Endothelial cell of umbilical vein (primary cell): ENCODE measurements around the gene MPZL2.

Experiments used
- CTCF ChIP-seq, 2 donors: IDR thresholded peaks; 1 replicate in 1 of 2; 2 replicates in 1 of 2; pipeline ENCODE4 v1.5.1; 2011; ENCODE audit warnings: low read length in 2 of 2, mild to moderate bottlenecking in 2 of 2, moderate library complexity in 2 of 2, control low read depth in 1 of 2, inconsistent platforms in 1 of 2, low read depth in 1 of 2; ENCODE audit not compliant: insufficient read depth in 1 of 2; ENCODE audit errors: extremely low read depth in 1 of 2
- EZH2 ChIP-seq: IDR thresholded peaks from 2 replicates; pipeline ENCODE4 v1.6.1; 2012; ENCODE audit warnings: borderline replicate concordance, low read depth, mild to moderate bottlenecking, moderate library complexity, low read length, inconsistent platforms; ENCODE audit not compliant: severe bottlenecking
- FOS ChIP-seq: IDR thresholded peaks from 2 replicates; pipeline ENCODE4 v1.6.1; 2011; ENCODE audit warnings: mild to moderate bottlenecking, low read length, moderate library complexity, borderline replicate concordance; ENCODE audit not compliant: insufficient read depth
- MAX ChIP-seq: IDR thresholded peaks from 2 replicates; pipeline ENCODE4 v1.6.1; 2011; ENCODE audit not compliant: insufficient read depth, insufficient read length
- MYC ChIP-seq: IDR thresholded peaks from one replicate; pipeline ENCODE4 v1.6.1; 2011; ENCODE audit warnings: mild to moderate bottlenecking, low read depth, low read length
- POLR2A ChIP-seq: IDR thresholded peaks from 2 replicates; pipeline ENCODE4 v1.6.1; 2012; ENCODE audit warnings: low read depth, mild to moderate bottlenecking, control low read depth, low read length
- POLR2AphosphoS5 ChIP-seq: IDR thresholded peaks from 2 replicates; pipeline ENCODE4 v1.6.1; 2012; ENCODE audit warnings: low read depth, mild to moderate bottlenecking, control low read depth, low read length, moderate library complexity; ENCODE audit not compliant: insufficient read depth

- TF ChIP-seq CTCF (IDR thresholded peaks at IDR 0.05; ENCODE audit: extremely low read depth in 1 of 2, insufficient read depth in 1 of 2, low read depth in 1 of 2, low read length in 2 of 2) (no peak), POLR2A (no peak), FOS (no peak), POLR2AphosphoS5 (no peak), MAX (no peak), MYC (no peak), EZH2 (no peak)
Measured at GRCh38 chr11:118282606-118283005, 18.5 kb upstream of the MPZL2 start.
